Measurements from ENCODE around the gene NUDT4. TPM values are rescaled to one million over a fixed set of nuclear protein-coding genes. Genes with fewer than 3 reads are reported as not detected.

Gene NUDT4
- total RNA-seq, 1 experiment from 2014 or later, result 56.5 TPM

DNA sequence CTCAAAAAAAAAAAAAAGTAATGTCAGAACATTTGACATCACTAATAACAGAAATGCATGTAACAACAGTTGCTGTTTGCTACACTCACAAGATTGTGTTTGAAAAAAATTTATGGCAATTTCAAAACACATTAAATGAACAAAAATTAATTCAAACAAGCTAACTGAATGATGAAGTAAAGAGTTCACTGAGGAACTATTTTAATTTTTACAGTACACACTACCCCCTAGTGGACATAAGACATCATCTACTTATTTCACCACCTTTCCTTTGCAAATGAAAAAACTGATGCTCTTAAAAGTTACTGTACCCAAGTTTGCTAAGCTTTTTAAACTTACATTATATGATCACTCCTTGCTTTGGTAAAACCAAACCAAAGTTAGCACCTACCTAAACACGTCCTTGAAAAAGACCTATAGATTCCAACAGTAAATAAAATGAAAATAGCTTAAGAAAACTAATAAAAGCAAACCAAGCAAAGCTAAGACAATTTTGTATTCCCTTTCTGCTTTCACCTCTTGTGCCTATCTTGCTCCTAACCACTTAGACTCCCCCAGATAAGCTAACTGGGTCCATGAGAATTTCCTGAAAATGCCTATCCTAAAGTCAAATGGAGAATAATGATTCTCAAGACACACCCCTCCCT is 41.8 kb downstream of the NUDT4 start:
- ChIA-PET CTCF (interaction anchor here (0.7 to 2.5 kb wide), 34 partner anchors 8 to 1259 kb away, joined by 3 to 9 read pairs (median 4); partner anchors contain the start of genes EEA1 and MRPL42), POLR2A (no interaction called here)
- no peaks in the 10 kb centered on the region for H3K9me3 Mint-ChIP-seq
- peak; percentile 43; the same call in 1 of the 2 replicates for ATAC-seq
- TF ChIP-seq ZNF219 (CRISPR knock-in tag; IDR thresholded peaks at IDR 0.05; ENCODE audit: borderline replicate concordance), result no peak
- TF ChIP-seq, protein P1, sequence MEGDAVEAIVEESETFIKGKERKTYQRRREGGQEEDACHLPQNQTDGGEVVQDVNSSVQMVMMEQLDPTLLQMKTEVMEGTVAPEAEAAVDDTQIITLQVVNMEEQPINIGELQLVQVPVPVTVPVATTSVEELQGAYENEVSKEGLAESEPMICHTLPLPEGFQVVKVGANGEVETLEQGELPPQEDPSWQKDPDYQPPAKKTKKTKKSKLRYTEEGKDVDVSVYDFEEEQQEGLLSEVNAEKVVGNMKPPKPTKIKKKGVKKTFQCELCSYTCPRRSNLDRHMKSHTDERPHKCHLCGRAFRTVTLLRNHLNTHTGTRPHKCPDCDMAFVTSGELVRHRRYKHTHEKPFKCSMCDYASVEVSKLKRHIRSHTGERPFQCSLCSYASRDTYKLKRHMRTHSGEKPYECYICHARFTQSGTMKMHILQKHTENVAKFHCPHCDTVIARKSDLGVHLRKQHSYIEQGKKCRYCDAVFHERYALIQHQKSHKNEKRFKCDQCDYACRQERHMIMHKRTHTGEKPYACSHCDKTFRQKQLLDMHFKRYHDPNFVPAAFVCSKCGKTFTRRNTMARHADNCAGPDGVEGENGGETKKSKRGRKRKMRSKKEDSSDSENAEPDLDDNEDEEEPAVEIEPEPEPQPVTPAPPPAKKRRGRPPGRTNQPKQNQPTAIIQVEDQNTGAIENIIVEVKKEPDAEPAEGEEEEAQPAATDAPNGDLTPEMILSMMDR (IDR thresholded peaks at IDR 0.05), result peak; percentile 53
- no peaks in the 10 kb centered on the region for H3K27me3 Mint-ChIP-seq (ENCODE audit: low read depth)
- peaks cover under 1% of the 10 kb centered on the region for H3K36me3 Mint-ChIP-seq
- H3K4me1 Mint-ChIP-seq, result peaks cover 67% of the 10 kb centered on the region
- DNase-seq (ENCODE audit: low spot score), result no peak
- H3K27ac Mint-ChIP-seq, result peak overlapping the region; percentile 43; the same call in 1 of the 2 replicates
- H3K4me3 Mint-ChIP-seq, result no peak overlapping the region

DNA sequence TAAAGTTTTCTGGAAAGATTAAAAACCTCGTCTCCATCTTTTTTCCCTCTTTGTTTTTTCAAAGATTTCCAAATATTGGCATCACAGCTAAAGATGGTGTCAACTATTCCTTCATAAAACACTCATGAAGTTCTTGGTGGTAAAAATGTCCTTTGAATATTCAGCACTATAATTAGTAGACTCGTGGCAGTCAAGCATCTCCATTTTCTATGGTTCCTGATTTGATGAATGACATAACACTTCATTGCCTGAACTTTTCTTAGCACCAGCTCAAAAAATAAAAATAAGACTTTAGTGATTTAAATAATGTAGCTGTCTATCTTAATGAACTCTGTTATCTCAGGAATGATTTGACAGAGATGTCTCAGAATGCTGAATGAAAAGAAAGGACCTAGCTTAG is 44.3 kb downstream of the NUDT4 start:
- DNase-seq (ENCODE audit: low spot score) (no peak), ATAC-seq (no peak)
- Mint-ChIP-seq H3K36me3 (no peaks in the 10 kb centered on the region), H3K9me3 (no peaks in the 10 kb centered on the region), H3K4me1 (peaks cover 69% of the 10 kb centered on the region), H3K4me3 (no peak overlapping the region), H3K27ac (no peak overlapping the region), H3K27me3 (ENCODE audit: low read depth) (no peaks in the 10 kb centered on the region)
- ChIA-PET CTCF (no interaction called here), POLR2A (no interaction called here)
- TF ChIP-seq TP53 (CRISPR knock-in tag; IDR thresholded peaks at IDR 0.05), result no peak

DNA sequence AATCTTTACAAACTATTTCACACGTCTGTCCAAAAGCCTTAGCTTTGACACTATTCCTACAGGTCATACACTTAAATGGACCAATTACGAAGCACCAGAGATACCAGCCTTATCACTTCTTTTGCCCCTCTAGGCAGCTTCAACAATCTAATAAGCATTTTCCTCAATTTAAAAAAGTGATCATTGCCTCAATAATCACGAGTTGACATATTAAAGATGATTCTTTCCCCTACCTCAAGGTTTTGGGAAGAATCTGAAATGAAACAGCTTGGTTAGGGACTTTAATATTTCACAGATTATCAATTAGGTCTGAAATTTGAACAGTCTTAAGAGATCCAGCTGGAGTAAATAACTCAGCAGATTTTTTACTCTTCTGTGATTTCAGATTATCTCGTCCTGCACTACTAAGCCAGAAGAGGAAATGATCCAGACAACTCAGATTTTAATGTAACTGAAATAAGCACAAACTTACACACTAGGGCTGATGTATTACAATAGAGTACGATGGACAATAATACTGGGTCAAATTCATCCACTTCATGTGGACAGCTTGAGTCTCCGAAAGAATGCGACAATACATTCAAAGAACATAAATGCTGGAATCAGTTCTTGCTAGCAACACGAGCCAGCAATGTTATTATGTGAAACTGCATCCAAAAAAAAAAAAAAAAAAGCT is 48.1 kb downstream of the NUDT4 start:
- Mint-ChIP-seq H3K9me3 (no peaks in the 10 kb centered on the region), H3K36me3 (no peaks in the 10 kb centered on the region), H3K4me1 (peaks cover 68% of the 10 kb centered on the region), H3K4me3 (no peak overlapping the region), H3K27ac (peak overlapping the region; percentile 63), H3K27me3 (ENCODE audit: low read depth) (no peaks in the 10 kb centered on the region)
- no peak for ATAC-seq
- ChIA-PET POLR2A (no interaction called here), CTCF (no interaction called here)
- TF ChIP-seq GTF2I (CRISPR knock-in tag; conservative IDR thresholded peaks at IDR 0.05) (no peak), NR1H2 (CRISPR knock-in tag; IDR thresholded peaks at IDR 0.05) (no peak), CREM (CRISPR knock-in tag; IDR thresholded peaks at IDR 0.05) (no peak)
- TF ChIP-seq, protein P2, sequence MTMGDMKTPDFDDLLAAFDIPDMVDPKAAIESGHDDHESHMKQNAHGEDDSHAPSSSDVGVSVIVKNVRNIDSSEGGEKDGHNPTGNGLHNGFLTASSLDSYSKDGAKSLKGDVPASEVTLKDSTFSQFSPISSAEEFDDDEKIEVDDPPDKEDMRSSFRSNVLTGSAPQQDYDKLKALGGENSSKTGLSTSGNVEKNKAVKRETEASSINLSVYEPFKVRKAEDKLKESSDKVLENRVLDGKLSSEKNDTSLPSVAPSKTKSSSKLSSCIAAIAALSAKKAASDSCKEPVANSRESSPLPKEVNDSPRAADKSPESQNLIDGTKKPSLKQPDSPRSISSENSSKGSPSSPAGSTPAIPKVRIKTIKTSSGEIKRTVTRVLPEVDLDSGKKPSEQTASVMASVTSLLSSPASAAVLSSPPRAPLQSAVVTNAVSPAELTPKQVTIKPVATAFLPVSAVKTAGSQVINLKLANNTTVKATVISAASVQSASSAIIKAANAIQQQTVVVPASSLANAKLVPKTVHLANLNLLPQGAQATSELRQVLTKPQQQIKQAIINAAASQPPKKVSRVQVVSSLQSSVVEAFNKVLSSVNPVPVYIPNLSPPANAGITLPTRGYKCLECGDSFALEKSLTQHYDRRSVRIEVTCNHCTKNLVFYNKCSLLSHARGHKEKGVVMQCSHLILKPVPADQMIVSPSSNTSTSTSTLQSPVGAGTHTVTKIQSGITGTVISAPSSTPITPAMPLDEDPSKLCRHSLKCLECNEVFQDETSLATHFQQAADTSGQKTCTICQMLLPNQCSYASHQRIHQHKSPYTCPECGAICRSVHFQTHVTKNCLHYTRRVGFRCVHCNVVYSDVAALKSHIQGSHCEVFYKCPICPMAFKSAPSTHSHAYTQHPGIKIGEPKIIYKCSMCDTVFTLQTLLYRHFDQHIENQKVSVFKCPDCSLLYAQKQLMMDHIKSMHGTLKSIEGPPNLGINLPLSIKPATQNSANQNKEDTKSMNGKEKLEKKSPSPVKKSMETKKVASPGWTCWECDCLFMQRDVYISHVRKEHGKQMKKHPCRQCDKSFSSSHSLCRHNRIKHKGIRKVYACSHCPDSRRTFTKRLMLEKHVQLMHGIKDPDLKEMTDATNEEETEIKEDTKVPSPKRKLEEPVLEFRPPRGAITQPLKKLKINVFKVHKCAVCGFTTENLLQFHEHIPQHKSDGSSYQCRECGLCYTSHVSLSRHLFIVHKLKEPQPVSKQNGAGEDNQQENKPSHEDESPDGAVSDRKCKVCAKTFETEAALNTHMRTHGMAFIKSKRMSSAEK (CRISPR knock-in tag; IDR thresholded peaks at IDR 0.05; ENCODE audit: borderline replicate concordance), result no peak
- DNase-seq (ENCODE audit: low spot score), result no peak

DNA sequence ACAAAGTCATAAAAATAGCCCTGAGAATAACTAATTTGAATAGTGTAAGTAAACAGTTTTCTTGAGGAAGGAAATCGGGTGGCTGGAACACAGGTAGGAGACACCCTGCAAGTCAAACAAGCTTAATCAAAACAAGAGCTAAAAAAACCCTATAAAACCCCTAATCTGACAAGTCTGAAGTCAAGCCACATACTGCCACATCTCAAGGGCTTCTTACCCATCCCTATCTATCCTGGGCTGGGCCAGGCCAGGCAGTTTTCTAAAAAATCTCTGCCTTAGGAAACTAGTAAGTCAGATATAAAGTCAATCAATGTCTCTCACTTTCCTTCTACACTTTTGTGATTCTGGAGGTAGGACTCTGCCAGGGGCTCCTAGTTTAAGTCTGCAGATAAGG is 48.7 kb downstream of the NUDT4 start:
- Mint-ChIP-seq H3K27me3 (ENCODE audit: low read depth) (no peaks in the 10 kb centered on the region), H3K4me1 (peaks cover 69% of the 10 kb centered on the region), H3K9me3 (no peaks in the 10 kb centered on the region), H3K27ac (peak overlapping the region; percentile 60; the same call in 1 of the 2 replicates), H3K4me3 (no peak overlapping the region), H3K36me3 (no peaks in the 10 kb centered on the region)
- peak; percentile 45 for ATAC-seq
- TF ChIP-seq, protein P3, sequence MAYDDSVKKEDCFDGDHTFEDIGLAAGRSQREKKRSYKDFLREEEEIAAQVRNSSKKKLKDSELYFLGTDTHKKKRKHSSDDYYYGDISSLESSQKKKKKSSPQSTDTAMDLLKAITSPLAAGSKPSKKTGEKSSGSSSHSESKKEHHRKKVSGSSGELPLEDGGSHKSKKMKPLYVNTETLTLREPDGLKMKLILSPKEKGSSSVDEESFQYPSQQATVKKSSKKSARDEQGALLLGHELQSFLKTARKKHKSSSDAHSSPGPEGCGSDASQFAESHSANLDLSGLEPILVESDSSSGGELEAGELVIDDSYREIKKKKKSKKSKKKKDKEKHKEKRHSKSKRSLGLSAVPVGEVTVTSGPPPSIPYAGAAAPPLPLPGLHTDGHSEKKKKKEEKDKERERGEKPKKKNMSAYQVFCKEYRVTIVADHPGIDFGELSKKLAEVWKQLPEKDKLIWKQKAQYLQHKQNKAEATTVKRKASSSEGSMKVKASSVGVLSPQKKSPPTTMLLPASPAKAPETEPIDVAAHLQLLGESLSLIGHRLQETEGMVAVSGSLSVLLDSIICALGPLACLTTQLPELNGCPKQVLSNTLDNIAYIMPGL (CRISPR knock-in tag; IDR thresholded peaks at IDR 0.05), result no peak
- TF ChIP-seq, protein P4, sequence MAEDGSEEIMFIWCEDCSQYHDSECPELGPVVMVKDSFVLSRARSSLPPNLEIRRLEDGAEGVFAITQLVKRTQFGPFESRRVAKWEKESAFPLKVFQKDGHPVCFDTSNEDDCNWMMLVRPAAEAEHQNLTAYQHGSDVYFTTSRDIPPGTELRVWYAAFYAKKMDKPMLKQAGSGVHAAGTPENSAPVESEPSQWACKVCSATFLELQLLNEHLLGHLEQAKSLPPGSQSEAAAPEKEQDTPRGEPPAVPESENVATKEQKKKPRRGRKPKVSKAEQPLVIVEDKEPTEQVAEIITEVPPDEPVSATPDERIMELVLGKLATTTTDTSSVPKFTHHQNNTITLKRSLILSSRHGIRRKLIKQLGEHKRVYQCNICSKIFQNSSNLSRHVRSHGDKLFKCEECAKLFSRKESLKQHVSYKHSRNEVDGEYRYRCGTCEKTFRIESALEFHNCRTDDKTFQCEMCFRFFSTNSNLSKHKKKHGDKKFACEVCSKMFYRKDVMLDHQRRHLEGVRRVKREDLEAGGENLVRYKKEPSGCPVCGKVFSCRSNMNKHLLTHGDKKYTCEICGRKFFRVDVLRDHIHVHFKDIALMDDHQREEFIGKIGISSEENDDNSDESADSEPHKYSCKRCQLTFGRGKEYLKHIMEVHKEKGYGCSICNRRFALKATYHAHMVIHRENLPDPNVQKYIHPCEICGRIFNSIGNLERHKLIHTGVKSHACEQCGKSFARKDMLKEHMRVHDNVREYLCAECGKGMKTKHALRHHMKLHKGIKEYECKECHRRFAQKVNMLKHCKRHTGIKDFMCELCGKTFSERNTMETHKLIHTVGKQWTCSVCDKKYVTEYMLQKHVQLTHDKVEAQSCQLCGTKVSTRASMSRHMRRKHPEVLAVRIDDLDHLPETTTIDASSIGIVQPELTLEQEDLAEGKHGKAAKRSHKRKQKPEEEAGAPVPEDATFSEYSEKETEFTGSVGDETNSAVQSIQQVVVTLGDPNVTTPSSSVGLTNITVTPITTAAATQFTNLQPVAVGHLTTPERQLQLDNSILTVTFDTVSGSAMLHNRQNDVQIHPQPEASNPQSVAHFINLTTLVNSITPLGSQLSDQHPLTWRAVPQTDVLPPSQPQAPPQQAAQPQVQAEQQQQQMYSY (CRISPR knock-in tag; IDR thresholded peaks at IDR 0.05), result no peak
- no peak for TF ChIP-seq GTF2I (CRISPR knock-in tag; conservative IDR thresholded peaks at IDR 0.05)
- TF ChIP-seq, protein P5, sequence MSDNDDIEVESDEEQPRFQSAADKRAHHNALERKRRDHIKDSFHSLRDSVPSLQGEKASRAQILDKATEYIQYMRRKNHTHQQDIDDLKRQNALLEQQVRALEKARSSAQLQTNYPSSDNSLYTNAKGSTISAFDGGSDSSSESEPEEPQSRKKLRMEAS (CRISPR knock-in tag; IDR thresholded peaks at IDR 0.05), result no peak
- no peak for TF ChIP-seq TEAD4 (CRISPR knock-in tag; IDR thresholded peaks at IDR 0.05)
- no peak for TF ChIP-seq ZBTB21 (CRISPR knock-in tag; IDR thresholded peaks at IDR 0.05; ENCODE audit: borderline replicate concordance)
- TF ChIP-seq ZNF671 (CRISPR knock-in tag; IDR thresholded peaks at IDR 0.05), result no peak
- TF ChIP-seq, protein P6, sequence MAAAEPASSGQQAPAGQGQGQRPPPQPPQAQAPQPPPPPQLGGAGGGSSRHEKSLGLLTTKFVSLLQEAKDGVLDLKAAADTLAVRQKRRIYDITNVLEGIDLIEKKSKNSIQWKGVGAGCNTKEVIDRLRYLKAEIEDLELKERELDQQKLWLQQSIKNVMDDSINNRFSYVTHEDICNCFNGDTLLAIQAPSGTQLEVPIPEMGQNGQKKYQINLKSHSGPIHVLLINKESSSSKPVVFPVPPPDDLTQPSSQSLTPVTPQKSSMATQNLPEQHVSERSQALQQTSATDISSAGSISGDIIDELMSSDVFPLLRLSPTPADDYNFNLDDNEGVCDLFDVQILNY (CRISPR knock-in tag; IDR thresholded peaks at IDR 0.05), result no peak
- TF ChIP-seq GABPB1 (CRISPR knock-in tag; IDR thresholded peaks at IDR 0.05), result no peak
- ChIA-PET POLR2A (no interaction called here), CTCF (no interaction called here)
- DNase-seq (ENCODE audit: low spot score), result no peak
